Upper lobe of left lung (tissue), 4 donors: ENCODE data around the gene TOM1L2.

Experiments used
- CTCF ChIP-seq, 6 experiments: fragments of 450-650 bp in 4 of 6; fragments of 200-600 bp in 2 of 6; sonication (generic) in 2 of 6; IDR thresholded peaks; one replicate each; pipeline ENCODE4 v1.5.1; 2016 to 2019; ENCODE audit warnings: antibody characterized with exemption in 6 of 6
- POLR2A ChIP-seq, 4 donors: fragments of 450-650 bp; IDR thresholded peaks; one replicate each; pipeline ENCODE4 v1.5.1; 2016 to 2017; ENCODE audit warnings: antibody characterized with exemption in 4 of 4, mild to moderate bottlenecking in 2 of 4

GRCh38 chr17:17999364-18000029 lies 27.3 kb upstream of the TOM1L2 start:
- TF ChIP-seq POLR2A (IDR thresholded peaks at IDR 0.05) (no peak), CTCF (IDR thresholded peaks at IDR 0.05) (no peak)
